Natural killer cell (primary cell): ENCODE measurements around the gene GADL1. TPM values are rescaled to one million over a fixed set of nuclear protein-coding genes. Genes with fewer than 3 reads are reported as not detected.

ENCODE experiments used
- ATAC-seq, 3 donors: fragments of 150-1000 bp in 2 of 3; fragments of 200-7000 bp in 1 of 3; cut with Tn5 transposase; 1 replicate in 1 of 3; 2 replicates in 2 of 3; pipeline ENCODE4 v1.10.0; 2021; ENCODE audit warnings: mild to moderate bottlenecking in 2 of 3, moderate library complexity in 2 of 3
- DNase-seq, 2 donors: peaks; one replicate each; pipeline versions ENCODE4 v3.0.0 to v3.0.0-alpha.2; 2013 to 2021; ENCODE audit warnings: mixed read lengths in 1 of 2
- H3K27ac ChIP-seq: one replicate; pipeline ENCODE4 v1.5.1; 2013; ENCODE audit warnings: mild to moderate bottlenecking, low read length
- H3K27me3 ChIP-seq: one replicate; pipeline ENCODE4 v1.6.1; 2013; ENCODE audit warnings: low read length; ENCODE audit not compliant: control insufficient read depth, insufficient read depth
- H3K36me3 ChIP-seq: one replicate; pipeline ENCODE4 v1.6.1; 2013; ENCODE audit warnings: low read length; ENCODE audit not compliant: control insufficient read depth, insufficient read depth
- H3K4me1 ChIP-seq: one replicate; pipeline ENCODE4 v1.6.1; 2013; ENCODE audit warnings: low read length; ENCODE audit not compliant: control insufficient read depth, insufficient read depth
- H3K4me3 ChIP-seq: one replicate; pipeline ENCODE4 v1.5.1; 2013; ENCODE audit warnings: low read length
- H3K9me3 ChIP-seq: one replicate; pipeline ENCODE4 v1.6.1; 2013; ENCODE audit warnings: low read length; ENCODE audit not compliant: control insufficient read depth, insufficient read depth
- H3K27ac Mint-ChIP-seq, 2 donors: one replicate each; pipeline ENCODE4 v1.8.0; 2022; ENCODE audit warnings: mild to moderate bottlenecking in 2 of 2, mixed read lengths in 2 of 2, moderate library complexity in 1 of 2
- H3K27me3 Mint-ChIP-seq, 2 donors: one replicate each; pipeline ENCODE4 v1.8.0; 2022; ENCODE audit warnings: low read depth in 2 of 2, mixed read lengths in 2 of 2
- H3K36me3 Mint-ChIP-seq: one replicate; pipeline ENCODE4 v1.8.0; 2022; ENCODE audit warnings: mixed read lengths
- H3K4me1 Mint-ChIP-seq, 2 donors: one replicate each; pipeline ENCODE4 v1.8.0; 2022; ENCODE audit warnings: mixed read lengths in 2 of 2
- H3K4me3 Mint-ChIP-seq: one replicate; pipeline ENCODE4 v1.8.0; 2022; ENCODE audit warnings: mild to moderate bottlenecking, moderate library complexity, mixed read lengths
- H3K9me3 Mint-ChIP-seq, 2 donors: one replicate each; pipeline ENCODE4 v1.8.0; 2022; ENCODE audit warnings: mixed read lengths in 2 of 2
- CTCF ChIP-seq: fragments of 200-600 bp; IDR thresholded peaks from one replicate; pipeline ENCODE4 v1.8.0; 2022; ENCODE audit warnings: antibody characterized with exemption
- WGBS: methylation state at CpG from one replicate; pipeline ENCODE4 v1.1.7; 2013; ENCODE audit warnings: missing lambda C conversion rate; ENCODE audit not compliant: insufficient coverage; 5-methylcytosine and 5-hydroxymethylcytosine counted together
- intact Hi-C: fragments of 100-400 bp; cut with micrococcal nuclease; formaldehyde crosslinking; loops from one replicate; pipeline ENCODE4 v1.14.2; 2022
- total RNA-seq, 4 donors: library from RNA; stranded (reverse); fragments of 120-200 nt in 1 of 4; gene quantifications; one replicate each; pipeline versions ENCODE4 v1.2.3 to v1.2.4, GENCODE V29; 2013 to 2022

The GADL1 gene
- total RNA-seq, 3 donors from 2014 or later (not counting 1 experiment from before 2014, with no cell fraction given), result not detected

GRCh38 chr3:30708472-30708871, 186.0 kb downstream of the GADL1 start:
- Histone ChIP-seq H3K4me3 (no peak overlapping the region), H3K4me1 (no peaks in the 10 kb centered on the region), H3K9me3 (no peaks in the 10 kb centered on the region), H3K27me3 (no peaks in the 10 kb centered on the region), H3K36me3 (no peaks in the 10 kb centered on the region), H3K27ac (no peak overlapping the region)
- no peak for DNase-seq
- peaks cover 14 to 19% of the 10 kb centered on the region in 2 donors for H3K4me1 Mint-ChIP-seq
- H3K27ac Mint-ChIP-seq, result no peak overlapping the region
- H3K36me3 Mint-ChIP-seq, result no peaks in the 10 kb centered on the region
- intact Hi-C loops, result no loop called here
- TF ChIP-seq CTCF, result no peak
- H3K4me3 Mint-ChIP-seq, result no peak overlapping the region
- ATAC-seq, result no peak
- no peaks in the 10 kb centered on the region for H3K27me3 Mint-ChIP-seq
- no peaks in the 10 kb centered on the region for H3K9me3 Mint-ChIP-seq

GRCh38 chr3:30707825-30708224, 186.6 kb downstream of the GADL1 start:
- Mint-ChIP-seq H3K36me3 (no peaks in the 10 kb centered on the region), H3K4me1 (peaks cover 20 to 25% of the 10 kb centered on the region in 2 donors), H3K27me3 (no peaks in the 10 kb centered on the region), H3K27ac (no peak overlapping the region), H3K4me3 (no peak overlapping the region), H3K9me3 (no peaks in the 10 kb centered on the region)
- Histone ChIP-seq H3K27me3 (no peaks in the 10 kb centered on the region), H3K4me1 (no peaks in the 10 kb centered on the region), H3K27ac (no peak overlapping the region), H3K4me3 (no peak overlapping the region), H3K36me3 (no peaks in the 10 kb centered on the region), H3K9me3 (no peaks in the 10 kb centered on the region)
- no peak for ATAC-seq
- TF ChIP-seq CTCF, result no peak
- intact Hi-C loops, result no loop called here
- WGBS, result 97% methylated on average over 2 of the region's 4 CpGs
- no peak for DNase-seq

- ATAC-seq, result no peak
- Mint-ChIP-seq H3K4me1 (peaks cover 29 to 38% of the 10 kb centered on the region in 2 donors), H3K4me3 (no peak overlapping the region), H3K27me3 (no peaks in the 10 kb centered on the region), H3K9me3 (no peaks in the 10 kb centered on the region), H3K36me3 (no peaks in the 10 kb centered on the region), H3K27ac (peak overlapping the region; percentile 47 to 67)
- Histone ChIP-seq H3K36me3 (no peaks in the 10 kb centered on the region), H3K4me1 (no peaks in the 10 kb centered on the region), H3K27ac (no peak overlapping the region), H3K9me3 (no peaks in the 10 kb centered on the region), H3K27me3 (no peaks in the 10 kb centered on the region), H3K4me3 (no peak overlapping the region)
- WGBS, result 95% methylated on average over 8 of the region's 9 CpGs
- intact Hi-C loops, result no loop called here
- DNase-seq, result no peak
- no peak for TF ChIP-seq CTCF
These were observed 189.2 kb downstream of the GADL1 start for GRCh38 chr3:30704931-30705890.
